Urinary bladder (tissue), 4 donors: ENCODE data around the gene MYH14. TPM values are rescaled to one million over a fixed set of nuclear protein-coding genes. Genes with fewer than 3 reads are reported as not detected.

Experiments used
- DNase-seq: peaks from one replicate; pipeline ENCODE4 v3.0.0-alpha.2; 2015; ENCODE audit errors: extremely low spot score
- H3K27ac ChIP-seq: one replicate; pipeline ENCODE4 v1.5.1; 2013; ENCODE audit warnings: low read depth, mild to moderate bottlenecking, moderate library complexity
- H3K36me3 ChIP-seq: one replicate; pipeline ENCODE4 v1.6.1; 2013; ENCODE audit warnings: mild to moderate bottlenecking, moderate library complexity; ENCODE audit not compliant: insufficient read depth
- H3K4me1 ChIP-seq: one replicate; pipeline ENCODE4 v1.6.1; 2013; ENCODE audit warnings: mild to moderate bottlenecking, moderate library complexity; ENCODE audit not compliant: insufficient read depth
- H3K4me3 ChIP-seq: one replicate; pipeline ENCODE4 v1.5.1; 2013; ENCODE audit warnings: low read depth, low read length
- WGBS: extraction: QIAGEN DNeasy Blood & Tissue Kit; methylation state at CpG from one replicate; pipeline ENCODE4 v1.1.7; 2013; 5-methylcytosine and 5-hydroxymethylcytosine counted together
- polyA plus RNA-seq: library from polyadenylated mRNA; stranded (reverse); fragments of 200-250 nt; gene quantifications from one replicate; pipeline ENCODE4 v1.2.3, GENCODE V29; 2013
- total RNA-seq: library from RNA; depleted of rRNA; stranded (reverse); fragments of >200 nt; gene quantifications from one replicate; pipeline ENCODE4 v1.2.3, GENCODE V29; 2014
- donor health status: healthy with polysubstance abuse.
- donor health status: healthy.

Gene MYH14
- total and polyA plus RNA-seq, 2 donors = 7.0 to 15.5 TPM

GRCh38 chr19:50309396-50310125 lies 106.1 kb downstream of the MYH14 start:
- H3K27ac ChIP-seq = no peak overlapping the region
- WGBS = 55% methylated on average over 16 of the region's 16 CpGs
- no peaks in the 10 kb centered on the region for H3K4me1 ChIP-seq
- DNase-seq = no peak
- H3K4me3 ChIP-seq = no peak overlapping the region
- H3K36me3 ChIP-seq = no peaks in the 10 kb centered on the region

GRCh38 chr19:50310759-50311465 lies 107.5 kb downstream of the MYH14 start:
- no peaks in the 10 kb centered on the region for H3K4me1 ChIP-seq
- DNase-seq = no peak
- H3K27ac ChIP-seq = no peak overlapping the region
- no peak overlapping the region for H3K4me3 ChIP-seq
- no peaks in the 10 kb centered on the region for H3K36me3 ChIP-seq
- 45% methylated on average over 10 of the region's 10 CpGs for WGBS

- WGBS = 3% methylated on average over 42 of the region's 42 CpGs
- Histone ChIP-seq H3K4me3 (no peak overlapping the region), H3K4me1 (no peaks in the 10 kb centered on the region), H3K36me3 (no peaks in the 10 kb centered on the region), H3K27ac (no peak overlapping the region)
- DNase-seq = no peak
Observed at GRCh38 chr19:50311723-50312635, 108.6 kb downstream of the MYH14 start.

- no peak overlapping the region for H3K4me3 ChIP-seq
- H3K36me3 ChIP-seq = no peaks in the 10 kb centered on the region
- DNase-seq = no peak
- H3K4me1 ChIP-seq = no peaks in the 10 kb centered on the region
- 8% methylated on average over 27 of the region's 27 CpGs for WGBS
- no peak overlapping the region for H3K27ac ChIP-seq
Observed at GRCh38 chr19:50312967-50313811, 109.8 kb downstream of the MYH14 start.

- Histone ChIP-seq H3K36me3 (no peaks in the 10 kb centered on the region), H3K4me1 (no peaks in the 10 kb centered on the region), H3K4me3 (no peak overlapping the region), H3K27ac (no peak overlapping the region)
- WGBS = 2% methylated on average over 20 of the region's 20 CpGs
- DNase-seq = no peak
Observed at GRCh38 chr19:50313812-50314536, 110.6 kb downstream of the MYH14 start.

- Histone ChIP-seq H3K36me3 (no peaks in the 10 kb centered on the region), H3K4me1 (no peaks in the 10 kb centered on the region), H3K27ac (no peak overlapping the region), H3K4me3 (no peak overlapping the region)
- 1% methylated on average over 40 of the region's 40 CpGs for WGBS
- no peak for DNase-seq
Observed at GRCh38 chr19:50314724-50315708, 111.6 kb downstream of the MYH14 start.

- 1% methylated on average over 18 of the region's 18 CpGs for WGBS
- H3K4me3 ChIP-seq = no peak overlapping the region
- DNase-seq = no peak
- H3K4me1 ChIP-seq = no peaks in the 10 kb centered on the region
- no peak overlapping the region for H3K27ac ChIP-seq
- H3K36me3 ChIP-seq = no peaks in the 10 kb centered on the region
Observed at GRCh38 chr19:50315773-50316448, 112.5 kb downstream of the MYH14 start.

GRCh38 chr19:50317115-50317514 lies 113.7 kb downstream of the MYH14 start:
- no peak overlapping the region for H3K27ac ChIP-seq
- no peaks in the 10 kb centered on the region for H3K36me3 ChIP-seq
- WGBS = 78% methylated on average over 4 of the region's 4 CpGs
- no peak overlapping the region for H3K4me3 ChIP-seq
- DNase-seq = no peak
- H3K4me1 ChIP-seq = no peaks in the 10 kb centered on the region

GRCh38 chr19:50318438-50318837 lies 115.0 kb downstream of the MYH14 start:
- WGBS = 56% methylated on average over 8 of the region's 8 CpGs
- Histone ChIP-seq H3K4me3 (no peak overlapping the region), H3K27ac (no peak overlapping the region), H3K36me3 (no peaks in the 10 kb centered on the region), H3K4me1 (no peaks in the 10 kb centered on the region)
- no peak for DNase-seq

- H3K27ac ChIP-seq = no peak overlapping the region
- no peak overlapping the region for H3K4me3 ChIP-seq
- no peaks in the 10 kb centered on the region for H3K36me3 ChIP-seq
- H3K4me1 ChIP-seq = no peaks in the 10 kb centered on the region
- no peak for DNase-seq
- 82% methylated on average over 11 of the region's 11 CpGs for WGBS
Observed at GRCh38 chr19:50319156-50319555, 115.7 kb downstream of the MYH14 start.

GRCh38 chr19:50320051-50320450 lies 116.6 kb downstream of the MYH14 start:
- no peak for DNase-seq
- H3K4me3 ChIP-seq = no peak overlapping the region

More at GRCh38 chr19:50320051-50320450, 116.6 kb downstream of the MYH14 start:
- Histone ChIP-seq H3K36me3 (no peaks in the 10 kb centered on the region), H3K27ac (no peak overlapping the region), H3K4me1 (no peaks in the 10 kb centered on the region)
- 84% methylated on average over 12 of the region's 12 CpGs for WGBS
